NCI-H524 treated with DMSO at 0.1 percent for 48 hours (cell line): ENCODE results near the gene SNAPIN.
"Not testable (repeated sequence)": the region's sequence is repeated elsewhere in the genome, so short reads cannot be mapped to it uniquely, and the experiment has no call there.

ENCODE experiments used
- DNase-seq: peaks from one replicate; lab custom pipeline; 2025; lab: John Stamatoyannopoulos, UW

The SNAPIN gene

DNA sequence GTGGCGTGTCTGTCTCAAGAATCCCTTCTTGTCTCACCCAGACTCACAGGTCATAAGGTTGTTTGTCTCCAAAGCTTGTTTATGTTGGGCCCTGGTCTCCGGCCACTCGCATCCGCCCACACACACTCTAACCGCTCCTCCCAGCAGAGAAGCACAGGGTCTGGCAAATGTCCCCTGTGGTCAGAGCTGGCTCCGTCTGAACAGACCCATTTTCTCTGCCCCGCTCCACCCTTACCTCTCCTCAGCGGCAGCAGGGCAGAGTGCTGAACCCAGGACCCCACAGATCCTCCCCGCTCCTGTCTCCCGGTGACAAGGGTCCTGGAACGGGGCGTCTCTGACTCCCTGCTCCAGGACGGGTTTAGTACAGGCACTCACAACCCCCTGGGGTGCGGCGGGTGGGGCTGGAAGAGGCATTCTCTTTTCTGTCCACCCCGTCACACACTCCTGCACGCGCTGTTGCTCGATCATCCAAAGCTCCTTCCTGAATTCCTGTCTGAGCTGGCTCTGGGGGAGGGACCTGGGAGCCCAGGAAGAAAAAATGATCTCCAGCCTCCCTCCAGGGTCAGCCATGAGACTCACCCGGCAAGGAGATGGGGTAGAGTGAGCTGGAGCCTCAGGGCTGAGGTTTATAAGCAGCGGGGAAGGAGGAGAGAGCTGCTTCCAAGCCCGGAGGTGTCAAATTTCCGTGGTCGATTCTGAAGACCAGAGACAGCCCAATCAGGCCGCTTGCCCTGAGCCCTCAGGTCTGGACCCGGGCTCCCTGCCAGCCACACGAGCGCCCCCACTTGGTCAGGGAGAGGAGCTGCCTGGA is 31.4 kb upstream of the SNAPIN start, which contains the start of gene S100A13:
S100A13 (minus strand) TSS at position 602 of the 811 bp plus-strand sequence. CDS start 1,033 bp downstream, outside the sequence.
- peak; percentile 11 for DNase-seq

DNA sequence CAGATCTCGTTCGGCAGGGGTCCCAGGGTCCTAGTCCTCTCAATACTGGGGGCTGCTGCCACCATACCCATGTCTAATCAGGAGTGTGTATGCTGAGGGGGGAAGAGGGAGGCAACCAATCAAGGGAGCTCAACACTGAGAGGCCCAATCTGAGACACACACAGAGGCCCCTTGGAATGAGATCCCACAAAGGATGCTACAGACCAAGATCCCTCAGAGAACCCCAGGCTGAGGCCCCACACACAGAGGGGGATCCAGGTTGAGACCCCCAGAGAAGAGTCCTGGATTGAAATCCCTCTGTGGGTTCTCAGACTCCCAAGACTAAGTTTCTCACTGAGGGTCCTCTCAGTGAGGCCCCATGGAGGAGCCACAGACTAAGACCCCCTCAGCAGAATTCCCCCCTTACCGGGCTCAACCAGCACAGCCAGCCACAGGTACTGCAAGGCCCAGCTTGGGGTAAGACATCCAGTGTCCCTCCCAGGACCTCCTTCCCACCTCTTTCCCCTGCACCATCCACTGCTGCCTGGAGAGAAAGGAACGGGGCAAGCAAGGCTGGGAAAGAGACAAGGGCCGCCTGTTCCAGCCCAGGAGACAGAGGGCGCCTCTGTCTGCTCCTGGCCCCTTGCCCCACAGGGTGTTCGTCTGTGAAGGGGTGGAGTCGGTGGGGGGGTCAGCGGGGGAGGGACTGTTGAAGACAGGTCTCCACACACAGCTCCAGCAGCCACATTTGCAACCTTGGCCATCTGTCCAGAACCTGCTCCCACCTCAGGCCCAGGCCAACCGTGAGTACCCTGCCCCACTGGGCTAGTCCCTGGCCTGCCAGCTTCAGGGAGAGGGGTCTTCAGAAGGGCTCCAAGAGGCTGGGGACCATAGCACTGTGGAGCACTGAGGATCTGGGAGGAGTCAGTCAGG is 30.5 kb upstream of the SNAPIN start, which contains the start of gene S100A1:
S100A1 (plus strand) TSS at position 720 of the 912 bp plus-strand sequence. CDS start 2,088 bp downstream, outside the sequence.
- no peak for DNase-seq

DNA sequence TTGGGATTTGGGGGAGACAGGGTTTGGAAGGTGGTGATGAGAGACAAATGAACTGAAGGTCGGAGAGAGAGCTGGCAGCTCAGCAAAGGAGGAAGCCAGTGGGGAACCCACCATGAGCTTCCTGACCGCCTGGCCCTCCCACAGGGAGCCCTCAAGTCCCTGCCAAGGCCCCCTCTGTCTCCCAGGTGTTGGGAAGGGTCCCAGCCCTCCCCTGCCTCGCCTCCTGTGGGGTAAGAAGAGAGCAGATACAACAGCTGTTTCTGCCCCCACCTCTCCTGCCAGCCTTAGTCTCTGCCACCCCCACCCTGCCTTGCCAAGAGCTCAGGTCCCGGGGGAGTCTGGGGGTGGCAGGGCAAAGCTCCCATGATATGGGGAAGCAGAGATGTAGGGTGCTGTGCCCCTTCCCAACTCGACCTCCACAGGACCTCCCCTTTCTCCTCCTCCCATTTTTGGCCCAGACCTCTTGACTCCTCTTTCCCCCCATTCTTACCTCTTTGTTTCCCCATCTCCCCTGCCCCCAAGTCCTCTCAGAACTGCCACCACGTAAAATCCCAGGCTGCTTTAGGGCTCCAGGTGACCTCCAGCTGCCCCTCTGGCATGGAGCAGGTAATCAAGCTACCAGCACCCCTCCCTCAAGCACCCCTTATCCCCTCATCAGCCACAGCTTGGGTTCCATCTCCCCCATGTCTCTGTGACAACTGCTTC is 29.7 kb upstream of the SNAPIN start:
- no peak for DNase-seq

DNA sequence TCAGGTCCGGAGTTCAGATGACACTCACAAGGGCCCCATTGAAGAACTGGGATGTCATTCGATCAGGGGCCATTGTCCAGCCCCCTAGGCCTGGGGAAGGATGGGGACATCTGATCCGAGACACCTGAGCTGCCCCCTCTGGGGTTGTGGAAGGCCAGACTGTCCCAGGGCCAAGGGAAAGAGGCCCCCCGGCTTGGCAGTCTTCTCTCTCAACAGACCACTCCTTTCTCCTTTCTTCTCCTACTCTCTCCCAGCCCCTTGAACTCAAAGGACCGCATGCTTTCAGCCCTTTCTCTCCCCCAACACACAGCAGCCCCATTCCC is 29.2 kb upstream of the SNAPIN start:
- no peak for DNase-seq

DNA sequence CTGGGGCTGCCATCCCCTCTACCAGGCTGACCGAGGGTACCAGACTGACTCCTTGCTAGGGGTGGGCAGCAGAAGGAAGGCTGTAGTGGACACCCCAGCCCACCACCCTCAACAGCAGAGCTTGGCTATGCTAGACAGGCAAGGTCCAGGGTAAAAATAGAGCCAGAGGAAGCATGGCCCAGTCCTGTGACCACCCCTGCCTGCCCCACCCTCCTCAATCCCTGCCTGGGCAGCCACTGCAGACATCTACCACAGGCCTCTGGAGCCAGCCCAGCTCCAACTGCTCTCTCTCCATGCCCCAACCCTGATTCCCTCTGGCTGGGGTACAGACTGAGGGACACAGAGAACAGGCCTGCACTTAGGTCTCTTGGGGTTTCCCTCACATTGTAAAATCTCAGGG is 28.5 kb upstream of the SNAPIN start:
- DNase-seq = no peak

DNA sequence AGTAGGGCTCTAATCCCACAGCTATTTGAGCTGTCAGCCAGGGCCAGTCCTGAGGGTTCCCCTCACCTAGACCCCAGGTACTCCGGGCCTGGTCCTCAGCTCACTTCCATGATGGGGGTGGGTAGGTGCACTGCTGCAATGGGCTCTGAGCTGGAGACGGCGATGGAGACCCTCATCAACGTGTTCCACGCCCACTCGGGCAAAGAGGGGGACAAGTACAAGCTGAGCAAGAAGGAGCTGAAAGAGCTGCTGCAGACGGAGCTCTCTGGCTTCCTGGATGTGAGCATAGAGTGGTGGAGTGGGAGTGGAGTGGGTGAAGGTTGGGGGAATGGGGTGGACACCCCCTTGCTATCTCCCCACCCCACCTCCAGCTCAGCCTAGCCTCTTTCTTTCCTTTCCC is 28.1 kb upstream of the SNAPIN start:
- DNase-seq = no peak

DNA sequence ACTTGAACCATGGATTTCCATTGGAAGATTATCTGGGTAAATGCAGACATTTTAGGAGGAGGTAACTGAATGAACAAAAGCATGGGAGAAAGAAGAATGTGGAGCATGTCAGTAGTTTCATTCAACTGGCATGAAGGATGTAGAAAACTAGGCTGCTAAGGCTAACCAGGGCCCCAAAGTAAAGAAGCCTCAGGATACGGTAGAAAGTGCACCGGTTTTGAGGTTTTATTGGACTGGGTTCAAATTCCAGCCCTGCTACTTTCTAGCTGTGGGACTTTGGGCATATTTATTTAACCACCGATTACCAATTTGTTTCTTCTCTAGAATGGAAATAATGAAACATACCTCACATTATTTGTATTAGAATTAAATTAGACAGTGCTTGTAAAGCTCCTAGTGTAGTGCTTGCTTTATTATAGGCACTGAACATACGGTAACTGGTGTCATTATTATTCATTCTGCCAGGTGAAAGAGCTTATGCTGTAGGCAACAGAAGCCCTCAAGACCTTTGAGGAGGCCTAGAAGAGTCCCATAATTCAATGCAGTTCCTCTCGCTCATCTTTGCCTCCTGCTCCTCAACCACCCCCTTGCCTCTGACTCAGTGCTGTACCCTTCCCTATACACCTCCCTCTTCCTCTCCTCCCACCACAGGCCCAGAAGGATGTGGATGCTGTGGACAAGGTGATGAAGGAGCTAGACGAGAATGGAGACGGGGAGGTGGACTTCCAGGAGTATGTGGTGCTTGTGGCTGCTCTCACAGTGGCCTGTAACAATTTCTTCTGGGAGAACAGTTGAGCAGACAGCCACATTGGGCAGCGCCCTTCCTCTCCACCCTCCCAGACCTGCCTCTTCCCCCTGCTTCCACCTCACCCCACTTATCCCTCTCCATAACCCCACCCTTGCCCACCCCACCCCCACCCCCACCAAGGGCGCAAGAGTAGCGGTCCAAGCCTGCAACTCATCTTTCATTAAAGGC is 27.2 kb upstream of the SNAPIN start:
- DNase-seq = no peak

DNA sequence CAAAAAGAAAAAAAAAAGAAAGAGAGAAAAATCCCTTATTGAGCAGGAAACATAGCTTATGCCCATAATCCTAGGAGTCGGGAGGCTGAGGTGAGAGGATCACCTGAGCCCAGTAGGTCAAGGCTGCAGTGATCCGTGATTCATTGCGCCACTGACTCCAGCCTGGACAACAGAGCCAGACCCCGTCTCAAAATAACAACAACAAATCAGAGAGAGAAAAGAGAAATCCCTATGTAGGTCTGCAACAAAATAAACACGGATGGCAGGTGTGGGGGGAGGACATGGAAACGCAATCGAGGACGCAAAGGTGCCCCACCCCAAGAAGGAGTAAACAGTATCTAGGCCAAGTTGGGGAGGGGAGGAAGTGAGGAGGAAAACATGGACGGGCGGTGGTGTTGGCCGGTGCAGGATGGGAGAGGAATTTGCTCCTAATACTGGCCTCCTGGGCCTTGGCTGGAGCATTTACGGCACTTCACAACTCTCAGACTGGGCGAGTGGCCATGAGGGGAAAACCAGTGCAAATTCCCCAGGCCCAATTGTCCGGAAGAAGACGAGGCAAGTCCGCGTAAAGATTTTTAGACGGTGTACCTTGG is 25.2 kb upstream of the SNAPIN start:
- DNase-seq = no peak

DNA sequence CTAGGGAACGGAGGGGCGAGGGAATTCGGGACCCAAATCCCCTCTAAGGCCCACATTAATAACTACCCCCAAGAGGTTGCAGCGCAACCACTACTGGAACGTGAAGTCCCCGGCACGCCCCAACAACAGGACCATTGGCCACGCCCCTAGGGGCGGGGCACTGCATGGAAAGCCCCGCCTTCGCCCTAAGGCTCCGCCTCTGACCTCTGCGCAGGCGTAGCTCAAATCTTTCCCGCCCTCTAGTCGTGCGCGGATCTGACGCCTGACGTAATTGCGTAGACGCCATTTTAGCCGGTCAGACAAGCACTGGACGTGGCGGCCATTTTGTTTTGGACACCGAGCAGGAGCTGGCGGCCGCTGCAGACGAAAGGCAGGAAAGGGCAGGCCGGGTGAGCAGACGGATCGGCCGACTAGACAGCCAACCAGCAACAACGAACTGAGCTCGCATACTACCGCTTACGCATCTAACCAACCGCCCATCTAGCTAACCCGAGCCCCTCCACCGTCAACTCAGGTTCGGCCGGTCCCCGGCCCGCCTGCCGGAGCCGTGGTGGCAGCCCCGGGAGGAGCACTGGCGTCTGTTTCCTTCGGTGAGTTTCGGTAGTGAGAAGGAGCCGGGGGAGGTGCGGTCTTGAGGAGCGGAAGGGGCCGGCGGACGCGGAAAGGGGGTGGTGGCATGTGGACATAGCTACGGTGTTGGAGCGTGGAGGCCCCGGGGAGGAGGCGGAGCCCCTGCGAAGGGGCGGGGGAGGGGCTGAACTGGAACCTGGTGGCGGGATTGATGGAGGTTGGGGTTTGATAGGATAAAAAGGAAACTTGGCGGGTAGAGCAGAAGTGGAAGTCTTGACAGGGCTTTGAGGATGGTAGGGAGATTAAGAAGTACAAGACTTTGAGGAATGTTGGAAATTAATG is 24.5 kb upstream of the SNAPIN start, which contains the start of gene CHTOP:
CHTOP (plus strand) TSS at position 313 of the 912 bp plus-strand sequence. CDS start 2,523 bp downstream, outside the sequence.
- DNase-seq = peak; percentile 57

DNA sequence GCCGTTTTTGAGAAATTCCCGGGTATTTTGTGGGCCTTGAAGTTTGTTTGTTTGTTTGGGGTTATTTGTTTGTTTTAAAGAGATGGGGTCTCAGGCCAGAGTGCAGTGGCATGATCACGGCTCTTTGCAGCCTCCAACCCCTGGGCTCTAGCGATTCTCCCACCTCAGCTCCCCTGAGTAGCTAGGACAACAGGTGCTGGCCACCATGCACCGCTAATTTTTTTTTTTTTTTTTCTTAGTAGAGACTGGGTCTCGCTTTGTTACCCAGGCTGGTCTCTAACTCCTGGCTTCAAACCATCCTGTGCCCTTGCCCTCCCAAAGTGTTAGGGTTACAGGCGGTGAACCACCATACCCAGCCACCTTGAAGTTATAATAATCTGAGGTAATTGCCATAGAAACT is 22.6 kb upstream of the SNAPIN start:
- no peak for DNase-seq

DNA sequence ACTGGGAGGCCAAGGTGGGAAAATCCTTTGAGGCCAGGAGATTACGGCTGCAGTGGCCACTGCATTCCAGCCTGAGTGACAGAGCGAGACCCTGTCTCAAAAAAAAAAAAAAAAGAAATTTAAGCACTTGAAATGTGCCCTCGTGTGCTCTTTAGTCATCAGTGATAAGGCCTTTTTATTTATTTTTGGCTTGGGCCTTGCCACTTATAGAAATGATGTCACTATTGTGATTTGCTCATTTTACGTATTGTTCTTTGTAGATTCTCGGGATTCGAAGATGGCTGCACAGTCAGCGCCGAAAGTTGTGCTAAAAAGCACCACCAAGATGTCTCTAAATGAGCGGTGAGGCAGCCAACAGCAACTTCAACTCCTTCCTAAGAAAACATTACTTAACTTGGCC is 22.2 kb upstream of the SNAPIN start:
- no peak for DNase-seq

DNA sequence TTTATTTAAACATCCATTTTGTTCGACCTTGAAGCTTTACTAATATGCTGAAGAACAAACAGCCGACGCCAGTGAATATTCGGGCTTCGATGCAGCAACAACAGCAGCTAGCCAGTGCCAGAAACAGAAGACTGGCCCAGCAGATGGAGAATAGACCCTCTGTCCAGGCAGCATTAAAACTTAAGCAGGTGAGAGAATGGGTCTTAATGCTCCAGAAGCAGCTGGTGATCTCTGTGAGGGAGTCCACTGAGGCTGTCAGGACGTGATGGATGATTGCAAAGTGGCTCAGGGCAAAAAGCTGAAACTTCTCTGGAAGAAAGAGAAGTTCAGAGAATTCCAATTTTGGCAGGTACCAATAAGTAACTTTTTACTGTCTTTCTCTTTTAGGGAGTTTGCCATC is 20.2 kb upstream of the SNAPIN start:
- no peak for DNase-seq

DNA sequence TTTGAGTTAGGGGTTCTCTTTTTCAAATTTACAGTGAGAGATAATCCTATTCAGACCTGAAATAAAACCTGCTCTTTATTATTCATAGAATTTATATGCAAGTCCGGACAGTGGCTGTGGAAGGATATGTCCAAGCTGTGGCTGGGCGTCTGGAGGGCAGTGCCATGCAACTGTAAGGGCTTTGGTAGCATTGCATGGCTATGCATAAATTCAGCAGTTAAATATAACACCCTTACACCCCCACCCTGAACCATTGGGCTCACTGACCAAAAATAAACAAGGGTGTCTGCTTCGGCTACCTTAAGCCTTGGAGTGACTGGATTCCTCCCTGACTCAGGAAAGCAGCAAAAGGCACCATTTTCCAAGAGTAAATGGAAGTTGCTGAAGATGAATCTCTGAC is 19.2 kb upstream of the SNAPIN start:
- DNase-seq = no peak

DNA sequence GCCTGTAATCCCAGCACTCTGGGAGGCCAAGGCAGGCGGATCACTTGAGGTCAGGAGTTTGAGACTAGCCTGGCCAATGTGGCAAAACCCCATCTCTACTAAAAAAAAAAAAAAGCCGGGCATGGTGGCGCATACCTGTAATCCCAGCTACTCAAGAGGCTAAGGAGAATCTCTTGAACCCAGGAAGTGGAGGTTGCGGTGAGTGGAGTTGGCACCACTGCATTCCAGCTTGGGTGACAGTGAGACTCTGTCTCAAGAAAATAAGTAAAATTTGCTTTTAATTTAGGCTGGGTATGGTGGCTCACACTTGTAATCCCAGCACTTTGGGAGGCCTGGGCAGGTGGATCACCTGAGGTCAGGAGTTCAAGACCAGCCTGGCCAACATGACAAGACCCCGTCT is 18.3 kb upstream of the SNAPIN start:
- not testable (repeated sequence) for DNase-seq

DNA sequence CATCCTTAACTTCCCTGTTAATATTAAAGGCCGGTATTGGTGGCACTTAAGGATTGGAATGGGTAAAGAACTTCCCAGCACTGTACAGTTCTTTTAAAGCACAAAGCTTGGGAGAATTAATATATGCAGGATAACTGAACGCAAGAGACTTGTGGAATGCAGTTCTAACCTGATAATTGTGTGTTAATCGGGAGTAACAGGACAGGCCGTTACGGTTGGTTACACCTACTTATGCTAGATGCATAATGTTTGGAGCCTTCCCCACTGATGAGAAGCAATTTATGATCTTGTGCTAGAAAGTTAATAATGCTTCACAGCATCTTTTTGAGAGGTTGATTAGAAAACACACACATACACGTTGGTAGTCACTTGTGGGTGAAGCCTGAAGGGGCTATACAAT is 17.6 kb upstream of the SNAPIN start:
- DNase-seq = no peak

DNA sequence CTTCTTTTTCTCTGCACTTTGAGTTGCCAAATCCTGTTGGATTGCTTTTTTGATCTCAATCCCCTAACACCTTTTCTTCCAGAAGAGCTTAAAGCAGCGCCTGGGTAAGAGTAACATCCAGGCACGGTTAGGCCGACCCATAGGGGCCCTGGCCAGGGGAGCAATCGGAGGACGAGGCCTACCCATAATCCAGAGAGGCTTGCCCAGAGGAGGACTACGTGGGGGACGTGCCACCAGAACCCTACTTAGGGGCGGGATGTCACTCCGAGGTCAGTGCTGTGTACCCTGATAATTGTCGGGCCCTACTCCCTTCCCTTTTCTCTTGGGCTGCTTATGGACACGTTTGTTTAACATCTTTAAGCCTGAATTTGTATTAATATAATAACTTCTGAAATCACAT is 16.3 kb upstream of the SNAPIN start:
- no peak for DNase-seq

DNA sequence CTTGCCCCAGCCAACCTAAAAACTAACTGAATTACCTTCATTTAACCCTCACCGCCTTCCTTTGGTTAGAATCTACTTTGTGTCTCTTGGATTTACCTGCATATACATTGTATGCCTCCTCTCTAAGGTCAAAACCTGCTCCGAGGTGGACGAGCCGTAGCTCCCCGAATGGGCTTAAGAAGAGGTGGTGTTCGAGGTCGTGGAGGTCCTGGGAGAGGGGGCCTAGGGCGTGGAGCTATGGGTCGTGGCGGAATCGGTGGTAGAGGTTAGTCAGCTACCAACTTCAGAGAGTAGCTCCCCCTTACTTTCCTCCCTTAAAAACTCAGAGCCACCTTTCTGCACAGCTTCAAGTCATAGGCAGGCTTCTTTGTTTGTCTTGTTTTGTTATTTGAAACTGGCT is 15.4 kb upstream of the SNAPIN start:
- DNase-seq = no peak

DNA sequence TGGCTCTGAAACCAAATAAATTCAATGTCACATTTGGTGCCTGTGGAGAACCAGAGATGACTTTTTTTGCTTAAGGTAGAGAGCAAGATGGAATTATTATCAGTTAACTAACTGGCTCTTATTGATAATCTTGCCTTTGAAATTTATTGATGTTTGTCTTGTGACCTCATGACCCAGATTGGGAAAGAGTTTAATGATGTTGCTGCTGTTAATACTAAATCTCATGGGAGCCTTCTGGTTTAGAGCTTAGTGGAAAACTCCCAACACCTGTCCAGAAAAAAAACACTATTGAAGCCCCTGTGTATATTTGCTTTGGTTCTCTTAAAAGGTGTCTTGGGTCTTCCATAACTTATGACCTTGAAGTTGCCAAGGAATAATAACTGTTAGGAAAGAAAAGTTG is 14.7 kb upstream of the SNAPIN start:
- no peak for DNase-seq

DNA sequence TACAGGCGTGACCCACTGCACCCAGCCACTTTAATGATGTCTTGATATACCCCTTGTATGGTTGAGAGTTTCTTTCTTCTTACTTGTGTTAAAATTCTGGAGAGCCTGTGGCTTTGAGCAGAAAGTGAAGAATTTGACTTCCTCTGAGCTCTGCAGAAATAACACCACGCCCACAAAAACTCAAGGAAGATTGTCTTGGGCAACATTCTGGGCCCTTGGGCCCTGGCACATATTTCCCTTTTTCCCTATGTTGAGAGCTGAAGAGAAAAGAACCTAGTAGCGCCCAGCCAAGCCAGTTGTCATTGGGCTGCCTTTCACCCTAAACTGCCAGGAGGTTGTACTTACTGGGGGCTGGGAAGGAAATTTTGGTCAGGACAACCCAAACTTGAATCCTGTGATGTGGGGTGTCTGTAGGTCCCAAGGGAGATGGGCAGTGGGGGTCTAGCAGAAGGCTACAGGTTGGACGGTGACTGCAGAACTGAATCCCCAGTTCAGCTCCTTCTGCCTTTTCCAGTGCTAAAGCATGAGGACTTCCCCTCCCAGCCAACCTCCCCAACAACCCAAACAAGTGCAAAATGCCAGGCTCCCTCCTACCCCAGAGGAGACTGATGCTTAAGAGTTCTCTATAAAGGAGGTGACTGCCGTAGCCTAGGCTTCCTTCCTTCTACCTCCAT is 11.7 kb upstream of the SNAPIN start:
- DNase-seq = no peak
